ENCODE results near the gene KIAA1958. TPM values are rescaled to one million over a fixed set of nuclear protein-coding genes. Genes with fewer than 3 reads are reported as not detected.

KIAA1958 gene
- total RNA-seq, 3 donors from 2014 or later: 7.4 to 12.7 (median 9.3) TPM

DNA sequence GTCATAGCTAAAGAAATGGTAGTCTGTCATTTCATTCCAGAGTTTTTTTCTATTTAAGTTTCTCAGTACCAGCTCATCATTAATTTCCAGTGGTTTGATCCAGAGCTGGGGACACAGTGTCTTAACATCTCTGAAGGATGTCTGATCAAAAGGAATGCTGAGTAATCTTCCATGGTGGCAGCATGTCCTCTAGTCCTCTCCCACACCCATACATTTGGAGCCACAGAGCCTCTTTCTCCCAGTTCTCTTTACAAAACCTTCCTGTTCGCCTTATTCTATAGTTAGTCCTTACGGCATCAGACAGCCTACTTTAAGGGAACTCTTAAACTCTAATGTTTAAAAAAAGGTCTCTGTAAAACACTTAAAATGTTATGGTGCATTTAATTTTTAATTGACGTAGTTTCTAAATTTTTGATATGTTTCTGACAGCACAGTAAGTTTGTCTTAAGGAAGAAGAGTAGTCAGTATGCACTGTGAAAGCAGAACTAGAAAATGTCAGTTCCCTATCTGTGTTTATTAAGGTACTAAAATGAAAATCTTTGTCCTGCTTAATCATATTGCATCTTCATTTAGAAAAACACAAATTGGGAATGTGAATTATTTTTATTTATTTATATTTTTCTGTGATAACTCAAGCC, 134.5 kb downstream of the KIAA1958 start:
- TF ChIP-seq, protein P1, sequence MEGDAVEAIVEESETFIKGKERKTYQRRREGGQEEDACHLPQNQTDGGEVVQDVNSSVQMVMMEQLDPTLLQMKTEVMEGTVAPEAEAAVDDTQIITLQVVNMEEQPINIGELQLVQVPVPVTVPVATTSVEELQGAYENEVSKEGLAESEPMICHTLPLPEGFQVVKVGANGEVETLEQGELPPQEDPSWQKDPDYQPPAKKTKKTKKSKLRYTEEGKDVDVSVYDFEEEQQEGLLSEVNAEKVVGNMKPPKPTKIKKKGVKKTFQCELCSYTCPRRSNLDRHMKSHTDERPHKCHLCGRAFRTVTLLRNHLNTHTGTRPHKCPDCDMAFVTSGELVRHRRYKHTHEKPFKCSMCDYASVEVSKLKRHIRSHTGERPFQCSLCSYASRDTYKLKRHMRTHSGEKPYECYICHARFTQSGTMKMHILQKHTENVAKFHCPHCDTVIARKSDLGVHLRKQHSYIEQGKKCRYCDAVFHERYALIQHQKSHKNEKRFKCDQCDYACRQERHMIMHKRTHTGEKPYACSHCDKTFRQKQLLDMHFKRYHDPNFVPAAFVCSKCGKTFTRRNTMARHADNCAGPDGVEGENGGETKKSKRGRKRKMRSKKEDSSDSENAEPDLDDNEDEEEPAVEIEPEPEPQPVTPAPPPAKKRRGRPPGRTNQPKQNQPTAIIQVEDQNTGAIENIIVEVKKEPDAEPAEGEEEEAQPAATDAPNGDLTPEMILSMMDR (IDR thresholded peaks at IDR 0.05): no peak
- no peak for ATAC-seq
- DNase-seq: no peak

GRCh38 chr9:112623198-112623597, 136.6 kb downstream of the KIAA1958 start:
- Histone ChIP-seq H3K4me3 (no peak overlapping the region), H3K9me3 (no peaks in the 10 kb centered on the region), H3K36me3 (ENCODE audit: low read depth) (no peaks in the 10 kb centered on the region), H3K4me1 (ENCODE audit: low read depth) (no peaks in the 10 kb centered on the region)
- intact Hi-C loops (cut with DNase I, micrococcal nuclease): no loop called here
- ATAC-seq (no peak), DNase-seq (no peak)
- TF ChIP-seq, protein P1 (IDR thresholded peaks at IDR 0.05): no peak

More for the DNA sequence above, 134.5 kb downstream of the KIAA1958 start:
- Histone ChIP-seq H3K36me3 (ENCODE audit: low read depth) (no peaks in the 10 kb centered on the region), H3K9me3 (no peaks in the 10 kb centered on the region), H3K4me1 (ENCODE audit: low read depth) (no peaks in the 10 kb centered on the region), H3K4me3 (no peak overlapping the region)
- intact Hi-C loops (cut with DNase I, micrococcal nuclease): no loop called here

DNA sequence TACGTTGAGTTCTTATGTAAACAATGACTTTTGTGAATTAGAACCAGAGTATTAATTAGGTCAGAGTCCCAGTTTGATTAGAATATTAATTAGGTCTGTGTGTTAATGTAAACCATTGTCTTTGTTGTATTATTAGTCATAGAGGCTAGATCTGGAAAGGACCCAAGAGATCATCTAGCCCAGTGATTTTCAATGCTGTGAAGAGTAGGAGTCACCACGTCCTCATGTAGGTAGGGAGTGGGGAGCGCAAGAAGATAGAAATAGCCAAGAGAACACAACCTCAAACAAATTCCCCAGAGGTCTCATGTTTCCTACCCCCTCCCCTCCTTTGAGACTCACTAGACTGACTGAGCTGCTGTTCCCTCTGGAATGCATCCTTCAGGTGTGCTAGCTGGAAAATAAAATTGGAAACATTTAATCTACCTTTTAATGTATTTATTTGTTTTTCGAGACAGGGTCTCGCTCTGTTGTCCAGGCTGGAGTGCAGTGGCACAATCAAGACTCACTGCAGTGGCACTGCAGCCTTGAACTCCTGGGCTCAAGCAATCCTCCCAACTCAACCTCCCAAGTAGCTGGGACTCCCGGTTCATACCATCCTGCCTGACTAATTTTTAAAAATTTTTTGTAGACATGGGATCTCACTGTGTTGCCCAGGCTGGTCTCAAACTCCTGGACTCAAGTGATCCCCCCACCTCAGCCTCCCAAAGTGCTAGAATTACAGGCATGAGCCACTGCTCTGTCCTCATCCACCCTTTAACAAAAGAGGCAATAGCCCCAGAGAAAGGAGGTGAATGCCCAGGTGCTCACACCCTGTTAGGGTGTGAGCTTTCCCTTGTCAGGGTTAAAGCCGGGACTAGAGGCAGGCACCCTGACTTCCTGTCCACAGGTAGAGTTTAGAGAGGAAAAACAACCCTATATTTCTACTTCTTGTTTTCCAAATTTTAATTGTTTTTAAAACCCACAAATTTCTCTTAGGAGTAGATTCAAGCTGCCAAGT, 138.4 kb downstream of the KIAA1958 start:
- H3K36me3 ChIP-seq (ENCODE audit: low read depth): no peaks in the 10 kb centered on the region
- no peaks in the 10 kb centered on the region for H3K9me3 ChIP-seq
- intact Hi-C loops (cut with DNase I, micrococcal nuclease): no loop called here
- DNase-seq (no peak), ATAC-seq (no peak)
- TF ChIP-seq, protein P1 (IDR thresholded peaks at IDR 0.05): no peak
- H3K4me1 ChIP-seq (ENCODE audit: low read depth): no peaks in the 10 kb centered on the region
- no peak overlapping the region for H3K4me3 ChIP-seq

GRCh38 chr9:112629671-112630485, 143.3 kb downstream of the KIAA1958 start:
- Histone ChIP-seq H3K4me1 (ENCODE audit: low read depth) (no peaks in the 10 kb centered on the region), H3K4me3 (no peak overlapping the region), H3K36me3 (ENCODE audit: low read depth) (no peaks in the 10 kb centered on the region), H3K9me3 (no peaks in the 10 kb centered on the region)
- intact Hi-C loops (cut with DNase I, micrococcal nuclease): no loop called here
- TF ChIP-seq, protein P1 (IDR thresholded peaks at IDR 0.05): no peak
- ATAC-seq: no peak
- no peak for DNase-seq

DNA sequence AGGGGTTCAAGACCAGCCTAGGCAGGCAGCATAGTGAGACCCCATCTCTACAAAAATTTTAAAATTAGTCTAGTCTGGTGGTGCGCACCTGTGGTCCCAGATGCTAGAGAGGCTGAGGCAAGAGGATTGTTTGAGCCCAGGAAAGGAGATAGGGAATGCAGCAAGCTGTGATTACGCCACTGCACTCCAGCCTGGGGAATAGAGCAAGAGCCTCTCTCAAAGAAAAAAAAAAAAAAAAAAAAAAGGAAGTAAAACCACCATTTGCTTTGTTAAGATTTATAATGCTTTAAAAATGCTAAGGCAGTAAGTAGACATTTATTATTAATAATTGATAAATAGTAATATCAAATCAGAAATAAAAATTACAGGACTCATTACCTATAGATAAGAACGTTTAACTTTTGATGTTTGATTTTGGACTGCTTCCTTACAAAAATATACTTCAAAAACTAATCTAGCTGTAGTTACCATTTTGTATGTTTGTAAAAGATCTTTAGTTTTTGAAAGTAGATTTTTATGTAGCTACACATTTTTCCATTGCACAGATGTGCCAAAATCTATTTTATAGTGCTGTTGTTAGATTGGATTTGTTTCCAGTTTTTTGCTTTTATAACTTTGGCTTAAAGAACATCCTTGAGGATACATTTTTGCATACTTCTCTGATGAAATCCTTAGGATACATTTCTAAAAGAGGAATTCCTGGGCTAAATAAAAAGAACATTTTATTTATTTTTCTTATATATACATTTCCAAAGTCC, 144.9 kb downstream of the KIAA1958 start:
- Histone ChIP-seq H3K9me3 (no peaks in the 10 kb centered on the region), H3K4me3 (no peak overlapping the region), H3K36me3 (ENCODE audit: low read depth) (no peaks in the 10 kb centered on the region), H3K4me1 (ENCODE audit: low read depth) (no peaks in the 10 kb centered on the region)
- DNase-seq (no peak), ATAC-seq (no peak)
- intact Hi-C loops (cut with DNase I, micrococcal nuclease): no loop called here
- TF ChIP-seq, protein P1 (IDR thresholded peaks at IDR 0.05): no peak
